ENCODE data around the gene DLG2.

Gene DLG2

GRCh38 chr11:83956119-83956697 lies 1670.9 kb downstream of the DLG2 start:
- no peak for DNase-seq

DNA sequence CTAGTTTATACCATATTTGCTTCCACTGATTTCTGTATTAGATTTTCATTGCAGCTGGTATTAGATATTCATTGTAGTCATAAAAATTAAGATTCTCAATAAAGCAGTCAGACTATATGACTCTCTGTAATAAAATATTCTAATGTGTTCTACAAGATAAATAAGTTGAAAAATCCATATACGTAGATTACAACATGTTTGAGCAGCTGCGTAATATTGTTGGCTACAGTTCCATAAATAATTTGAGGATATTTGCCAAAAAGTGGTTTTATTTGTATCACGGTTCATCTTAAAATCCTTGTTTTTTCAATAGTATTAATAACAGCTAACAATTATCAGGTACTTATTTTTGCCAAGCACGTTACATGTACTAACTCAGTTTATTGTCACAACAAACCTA lies 1672.4 kb downstream of the DLG2 start:
- no peak for DNase-seq

- no peak for DNase-seq
Observed at GRCh38 chr11:83951521-83951920, 1675.6 kb downstream of the DLG2 start.

DNA sequence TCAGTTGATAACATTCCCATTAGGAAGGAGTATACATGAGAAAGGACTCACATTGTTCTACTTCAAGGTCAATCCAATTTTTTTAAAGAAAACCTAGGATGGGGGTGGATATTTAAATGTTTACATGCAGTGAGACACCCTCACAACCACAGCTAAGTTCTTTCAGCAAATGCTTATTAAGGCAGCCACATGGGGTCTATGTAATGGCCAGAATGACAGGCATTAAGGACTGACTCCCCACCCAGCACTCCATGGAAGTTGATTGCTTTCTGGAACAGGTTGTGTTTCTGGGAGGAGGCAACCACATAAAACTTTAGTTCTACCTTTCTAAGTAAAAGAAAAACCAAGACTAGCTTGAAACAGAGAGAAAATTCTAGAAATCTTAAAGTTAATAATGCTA lies 1678.9 kb downstream of the DLG2 start:
- no peak for DNase-seq

GRCh38 chr11:83945976-83946375 lies 1681.2 kb downstream of the DLG2 start:
- DNase-seq: no peak

GRCh38 chr11:83941050-83941449 lies 1686.1 kb downstream of the DLG2 start:
- no peak for DNase-seq

DNA sequence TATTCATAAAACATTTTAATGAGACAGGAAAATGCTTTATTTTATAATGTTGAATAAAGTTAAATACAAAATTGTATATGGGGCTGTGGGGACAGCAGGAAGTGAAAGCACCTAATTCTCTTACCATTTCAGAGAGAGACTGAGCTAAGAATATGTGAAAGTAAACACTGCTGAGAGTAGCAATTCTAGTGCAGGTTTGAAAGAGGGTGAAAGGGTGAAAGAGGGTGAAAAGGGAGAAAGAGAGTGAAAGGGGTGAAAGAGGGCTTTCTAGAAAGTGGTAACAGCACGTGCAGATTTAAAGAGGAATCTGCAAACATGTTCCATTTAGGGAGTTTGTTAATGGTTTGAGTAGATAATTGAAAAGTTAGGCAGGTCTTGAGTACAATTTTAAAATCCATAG lies 1689.0 kb downstream of the DLG2 start:
- DNase-seq: no peak

DNA sequence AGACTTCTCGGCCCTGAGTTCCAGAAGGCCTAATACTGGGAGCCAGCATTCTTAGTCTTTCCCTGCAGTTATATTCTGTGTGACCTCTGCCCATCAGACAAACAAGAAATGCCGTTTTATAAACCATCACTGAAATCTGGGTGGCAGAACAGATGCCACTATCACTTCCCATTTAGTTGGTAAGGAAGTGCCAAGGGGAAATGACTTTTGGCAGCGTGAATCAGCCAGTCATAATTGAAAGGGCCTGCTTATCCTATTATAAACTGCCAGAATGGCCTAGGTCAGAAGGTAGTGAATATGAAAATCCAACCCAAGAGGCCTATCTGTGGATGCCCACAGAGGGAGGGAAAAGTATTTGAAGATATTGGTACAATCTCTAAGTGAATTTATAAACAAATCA lies 1694.1 kb downstream of the DLG2 start:
- DNase-seq: no peak

DNA sequence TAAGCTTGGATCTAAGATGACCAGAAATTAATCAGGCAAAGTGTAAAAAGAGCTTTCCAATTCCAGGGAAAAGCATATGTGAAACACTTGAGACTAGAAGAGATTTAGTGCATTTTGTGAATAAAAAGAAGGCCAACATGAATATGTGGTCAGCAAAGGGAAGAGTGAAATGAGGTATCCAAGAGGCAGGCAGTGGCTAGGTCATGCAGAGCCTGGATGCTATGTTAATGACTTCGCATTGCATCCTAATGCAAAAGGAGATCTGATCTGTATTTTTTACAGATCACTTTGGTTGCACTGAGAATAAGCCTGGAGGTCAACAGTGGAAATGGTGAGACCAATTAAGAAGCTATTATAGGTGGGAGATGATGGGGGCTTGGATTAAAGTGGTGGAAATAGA lies 1699.7 kb downstream of the DLG2 start:
- no peak for DNase-seq

GRCh38 chr11:83924795-83925542 lies 1702.2 kb downstream of the DLG2 start:
- no peak for DNase-seq

DNA sequence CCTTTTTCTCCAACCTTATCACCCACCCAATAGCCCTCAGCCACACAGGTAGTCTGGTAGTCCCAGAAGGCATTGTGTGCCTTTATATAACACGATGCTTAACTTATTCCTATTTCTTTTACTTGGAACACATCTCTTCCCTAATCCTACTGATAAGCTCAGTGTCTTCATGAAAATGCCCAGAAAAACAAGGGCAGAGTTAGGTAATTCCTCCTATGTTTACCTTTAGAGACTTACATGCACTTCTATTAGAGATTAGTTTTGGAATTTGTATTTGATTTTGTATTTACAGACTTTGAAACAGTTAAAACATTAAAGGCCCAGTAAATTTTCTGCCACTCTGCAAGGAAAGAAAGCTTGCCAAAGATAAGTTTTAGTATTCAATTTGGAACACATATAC lies 1703.2 kb downstream of the DLG2 start:
- no peak for DNase-seq

DNA sequence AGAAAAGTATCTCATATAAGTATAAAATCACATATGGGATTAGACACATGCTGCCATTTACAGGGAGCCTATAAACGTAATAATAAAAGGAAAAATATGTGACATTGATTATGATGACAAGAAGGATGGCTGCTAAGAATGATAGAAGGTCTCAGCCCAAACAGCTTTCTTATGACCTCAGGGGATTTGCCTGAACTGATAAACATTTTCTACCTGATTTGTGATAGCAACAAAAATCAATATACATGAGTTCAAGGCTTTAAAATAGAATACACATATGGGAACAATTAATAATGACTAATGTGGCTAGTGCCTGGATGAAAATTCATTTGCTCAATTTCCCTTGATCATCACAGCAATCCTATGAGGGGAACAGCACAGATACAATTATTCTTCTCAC lies 1704.2 kb downstream of the DLG2 start:
- DNase-seq: no peak

DNA sequence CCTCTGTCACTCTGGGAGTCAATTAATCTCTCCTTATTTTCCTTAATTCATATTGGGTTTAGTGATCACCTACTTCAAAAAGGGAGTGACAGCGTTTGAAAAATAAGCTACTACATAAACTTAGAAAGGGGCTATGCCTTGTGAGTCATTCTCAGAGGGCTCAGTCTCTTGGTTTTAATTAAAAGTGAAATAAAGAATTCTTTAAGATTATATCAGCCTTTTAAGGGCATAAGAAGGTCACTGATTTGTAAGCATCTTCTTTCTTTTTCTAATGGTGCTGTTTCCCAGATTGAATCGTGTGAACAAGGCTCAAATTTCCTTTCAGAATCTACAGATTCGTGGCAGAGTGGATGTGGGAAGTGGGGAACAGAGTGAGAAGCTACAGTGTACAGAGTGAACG lies 1704.8 kb downstream of the DLG2 start:
- no peak for DNase-seq

DNA sequence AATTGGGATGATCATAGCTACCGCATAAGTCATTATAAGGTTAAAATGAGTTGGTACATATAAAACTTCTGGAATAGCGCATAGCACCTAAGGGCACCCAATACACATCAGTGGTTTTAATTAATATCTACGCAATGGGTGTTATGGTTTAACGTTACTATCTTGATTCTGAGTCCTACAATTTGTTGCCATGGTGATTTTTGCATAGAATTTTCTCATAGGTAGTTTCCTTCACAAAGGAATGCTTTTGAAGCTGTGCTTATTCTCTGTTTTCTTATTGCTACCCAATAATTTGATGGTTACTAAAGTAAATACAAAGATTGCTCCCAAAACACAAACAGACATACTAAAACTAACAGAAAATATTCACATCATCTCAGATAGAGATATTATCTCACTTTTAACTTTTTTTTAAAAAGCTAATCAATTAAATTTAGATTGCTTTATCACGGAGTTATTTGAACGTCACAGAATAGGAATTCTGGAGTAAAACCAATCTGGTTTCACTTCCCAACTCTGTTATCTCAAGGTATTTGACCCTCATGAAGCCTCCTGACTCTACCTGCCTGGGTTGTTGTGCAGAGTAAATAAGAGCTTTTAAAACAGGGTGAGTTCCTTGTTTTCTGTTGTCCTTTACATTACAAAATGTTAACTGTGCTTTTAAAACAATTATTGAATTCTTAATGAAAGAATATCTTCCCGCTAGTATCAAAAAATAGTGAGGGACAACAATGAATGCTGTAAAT lies 1705.5 kb downstream of the DLG2 start:
- no peak for DNase-seq

- DNase-seq: no peak
Observed at GRCh38 chr11:83918476-83918875, 1708.7 kb downstream of the DLG2 start.

- DNase-seq: no peak
Observed at GRCh38 chr11:83914995-83915394, 1712.1 kb downstream of the DLG2 start.

DNA sequence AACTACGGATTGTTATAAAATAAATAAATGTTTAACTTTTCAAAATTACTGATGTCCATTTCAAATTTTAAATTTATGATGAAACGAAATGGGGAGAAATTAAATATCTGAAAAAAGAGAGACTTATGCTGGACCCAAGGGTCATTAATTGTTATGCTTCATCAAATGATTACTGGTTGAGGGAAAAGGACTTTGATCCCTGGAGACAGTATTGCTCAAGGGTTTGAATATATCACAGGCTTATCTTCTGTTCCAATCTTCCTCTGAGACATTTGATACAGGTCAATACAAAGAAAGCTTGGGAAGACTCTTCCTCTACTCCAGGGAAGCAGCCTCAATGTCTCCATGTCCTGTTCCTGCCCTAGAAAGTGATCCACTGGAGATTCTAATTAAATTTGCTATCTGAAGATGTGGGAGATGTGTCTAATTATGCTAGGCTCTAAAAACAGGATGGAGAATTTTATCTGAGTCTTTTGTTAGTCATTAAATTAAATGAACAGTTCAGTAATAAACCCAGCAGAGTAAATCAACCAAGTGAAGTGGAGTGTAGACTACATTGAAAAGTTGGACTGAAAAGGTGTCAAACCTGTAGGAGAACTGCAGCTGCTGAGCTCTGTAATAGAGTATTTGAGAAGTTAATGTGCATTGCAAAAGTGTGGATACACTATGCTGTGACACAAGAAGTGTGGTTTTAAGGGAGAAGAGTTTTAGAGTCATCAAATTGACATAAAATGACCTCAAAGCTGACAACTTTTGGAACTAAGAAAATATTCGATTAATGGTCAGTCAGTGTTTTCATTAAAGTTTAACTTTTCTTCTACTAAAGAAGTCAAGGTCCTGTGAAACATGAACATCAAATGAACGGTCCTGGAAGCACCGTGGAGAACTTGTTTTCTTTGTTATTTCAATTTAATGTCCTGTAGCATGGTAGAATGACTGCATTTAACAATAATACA lies 1717.3 kb downstream of the DLG2 start:
- no peak for DNase-seq

GRCh38 chr11:83908298-83908856 lies 1718.8 kb downstream of the DLG2 start:
- no peak for DNase-seq

DNA sequence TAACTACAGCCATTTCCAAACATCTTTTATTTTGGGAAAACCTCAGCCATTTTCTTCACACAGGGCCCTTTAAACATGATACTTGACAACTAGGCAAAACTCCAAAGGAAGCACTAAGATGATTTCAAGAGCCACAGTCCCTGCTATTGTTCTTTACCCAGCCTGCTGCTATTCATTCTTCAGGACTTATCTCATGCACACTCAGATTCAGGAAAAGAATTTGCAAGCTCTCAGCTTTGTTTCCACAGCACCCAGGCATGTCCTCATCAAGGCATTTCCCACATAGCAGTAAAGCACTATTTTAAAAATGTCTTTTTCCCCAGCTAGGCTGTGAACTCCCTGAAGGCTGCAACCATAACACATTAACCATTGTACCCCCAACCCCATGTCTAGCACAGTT lies 1731.6 kb downstream of the DLG2 start:
- no peak for DNase-seq

DNA sequence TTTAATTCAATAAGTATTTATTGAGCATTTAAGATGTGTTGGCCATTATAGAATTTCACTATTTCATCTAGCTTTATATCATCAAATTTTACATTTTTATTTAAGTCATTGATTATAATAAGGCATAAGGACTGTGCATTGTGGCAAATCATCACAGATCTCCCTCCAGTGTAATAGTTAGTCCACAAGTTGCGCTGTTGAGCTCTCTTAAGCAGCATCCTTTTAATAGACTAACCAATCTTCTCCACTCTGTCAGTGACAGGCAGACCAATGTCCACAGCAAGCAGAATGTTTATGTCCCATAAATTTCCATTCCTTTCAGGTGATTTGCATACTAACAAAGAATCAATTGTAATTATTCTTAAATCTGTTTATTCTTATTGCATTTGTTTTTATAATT lies 1745.7 kb downstream of the DLG2 start:
- DNase-seq: no peak

DNA sequence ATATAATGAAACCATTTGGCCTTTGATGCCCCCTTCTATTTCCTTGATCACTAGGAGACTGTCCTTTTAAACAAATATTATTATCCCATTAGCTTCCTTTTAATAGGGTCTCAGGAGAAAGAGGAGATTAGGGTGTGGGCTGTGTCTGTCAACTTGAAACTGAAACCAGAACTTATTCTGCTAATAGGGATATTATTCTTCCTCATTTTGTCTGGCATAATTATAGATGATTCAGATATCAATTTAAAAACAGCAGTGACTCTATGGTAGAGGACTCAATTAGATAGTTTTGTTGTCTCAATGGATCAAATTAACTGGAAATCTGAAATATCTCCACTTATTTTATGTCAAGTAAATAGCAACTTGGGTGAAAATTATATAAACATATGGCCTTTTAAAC lies 1756.1 kb downstream of the DLG2 start:
- no peak for DNase-seq

DNA sequence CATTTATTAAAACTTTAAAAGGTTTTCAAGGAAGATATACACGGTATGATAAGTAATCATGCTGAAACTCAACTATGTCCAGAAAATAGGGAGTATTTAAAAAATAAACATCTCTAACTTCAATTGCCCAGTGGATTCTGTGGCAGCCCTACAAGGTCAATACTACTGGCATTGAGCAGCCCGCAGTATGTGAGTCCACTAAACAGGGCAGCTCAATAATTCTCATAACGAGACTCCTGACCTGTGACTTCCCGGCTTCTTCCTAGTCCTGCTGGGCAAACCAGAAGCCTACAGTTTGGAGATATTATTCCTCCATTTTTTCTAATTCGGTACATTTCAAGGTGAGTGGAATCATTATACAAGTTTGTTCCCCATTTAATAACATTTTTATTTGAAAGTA lies 1760.5 kb downstream of the DLG2 start:
- no peak for DNase-seq

All from activated gamma-delta T cell treated with Interleukin-2 at 50 U/mL for 16 hours (primary cell).